Astrocyte (in vitro differentiated cells and primary cell): ENCODE data around the gene HSPB2.

ENCODE experiments used
- EZH2 ChIP-seq: IDR thresholded peaks from 2 replicates; pipeline ENCODE4 v1.6.1; 2012; ENCODE audit warnings: mild to moderate bottlenecking, low read length, inconsistent platforms; ENCODE audit not compliant: insufficient read depth
- TF ChIP-seq, protein P1 (sequence below): IDR thresholded peaks from 2 replicates; pipeline ENCODE4 v1.5.1; 2011; ENCODE audit warnings: low read depth, mild to moderate bottlenecking, inconsistent platforms, low read length, moderate library complexity; ENCODE audit not compliant: insufficient read depth

- TF ChIP-seq, protein P1, sequence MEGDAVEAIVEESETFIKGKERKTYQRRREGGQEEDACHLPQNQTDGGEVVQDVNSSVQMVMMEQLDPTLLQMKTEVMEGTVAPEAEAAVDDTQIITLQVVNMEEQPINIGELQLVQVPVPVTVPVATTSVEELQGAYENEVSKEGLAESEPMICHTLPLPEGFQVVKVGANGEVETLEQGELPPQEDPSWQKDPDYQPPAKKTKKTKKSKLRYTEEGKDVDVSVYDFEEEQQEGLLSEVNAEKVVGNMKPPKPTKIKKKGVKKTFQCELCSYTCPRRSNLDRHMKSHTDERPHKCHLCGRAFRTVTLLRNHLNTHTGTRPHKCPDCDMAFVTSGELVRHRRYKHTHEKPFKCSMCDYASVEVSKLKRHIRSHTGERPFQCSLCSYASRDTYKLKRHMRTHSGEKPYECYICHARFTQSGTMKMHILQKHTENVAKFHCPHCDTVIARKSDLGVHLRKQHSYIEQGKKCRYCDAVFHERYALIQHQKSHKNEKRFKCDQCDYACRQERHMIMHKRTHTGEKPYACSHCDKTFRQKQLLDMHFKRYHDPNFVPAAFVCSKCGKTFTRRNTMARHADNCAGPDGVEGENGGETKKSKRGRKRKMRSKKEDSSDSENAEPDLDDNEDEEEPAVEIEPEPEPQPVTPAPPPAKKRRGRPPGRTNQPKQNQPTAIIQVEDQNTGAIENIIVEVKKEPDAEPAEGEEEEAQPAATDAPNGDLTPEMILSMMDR = no peak
- no peak for TF ChIP-seq EZH2
Measured at GRCh38 chr11:111905411-111905810, 7.1 kb upstream of the HSPB2 start.
